SK-N-SH (cell line): ENCODE measurements around the gene RSRC2.

Source experiments
- CHD2 ChIP-seq: fragments of 150-350 bp; IDR thresholded peaks from 2 replicates; pipeline ENCODE4 v1.6.1; 2018; ENCODE audit warnings: low read length; ENCODE audit not compliant: partially characterized antibody
- CTCF ChIP-seq: fragments of 200-600 bp; sonication (generic); IDR thresholded peaks from 2 replicates; pipeline ENCODE4 v1.6.1; 2017; ENCODE audit warnings: antibody characterized with exemption, mild to moderate bottlenecking, moderate library complexity
- EZH2phosphoT487 ChIP-seq: fragments of 200-600 bp; sonication (generic); IDR thresholded peaks from 2 replicates; pipeline ENCODE4 v1.6.1; 2017; ENCODE audit warnings: low read depth, mixed run types, mild to moderate bottlenecking, antibody characterized with exemption, moderate library complexity, borderline replicate concordance
- JUND ChIP-seq: IDR thresholded peaks from 2 replicates; pipeline ENCODE4 v1.4.0; 2012
- POLR2AphosphoS5 ChIP-seq: IDR thresholded peaks from 2 replicates; pipeline ENCODE4 v1.6.1; 2012; ENCODE audit warnings: low read depth, low read length
- RAD21 ChIP-seq: IDR thresholded peaks from 2 replicates; pipeline ENCODE4 v1.6.1; 2012; ENCODE audit warnings: mild to moderate bottlenecking, low read length
- RFX5 ChIP-seq: IDR thresholded peaks from 2 replicates; pipeline ENCODE4 v1.6.1; 2012; ENCODE audit warnings: mild to moderate bottlenecking, improper control_type of control experiment, low read length
- USF2 ChIP-seq: fragments of 150-350 bp; IDR thresholded peaks from 2 replicates; pipeline ENCODE4 v1.6.1; 2017; ENCODE audit warnings: antibody characterized with exemption, low read length, low read depth, borderline replicate concordance
- YY1 ChIP-seq: IDR thresholded peaks from 2 replicates; pipeline ENCODE4 v1.4.0; 2012; ENCODE audit warnings: low read depth, mild to moderate bottlenecking

- TF ChIP-seq CTCF (no peak), YY1 (no peak), CHD2 (no peak), JUND (no peak), RAD21 (no peak), EZH2phosphoT487 (no peak), USF2 (no peak), RFX5 (no peak), POLR2AphosphoS5 (no peak)
Observed at GRCh38 chr12:122454739-122455138, 72.0 kb downstream of the RSRC2 start.
